Measurements from ENCODE around the gene FAM163A. TPM values are rescaled to one million over a fixed set of nuclear protein-coding genes. Genes with fewer than 3 reads are reported as not detected.

Gene FAM163A
- total RNA-seq, 3 donors from 2014 or later (not counting 1 experiment from before 2014, with no cell fraction given) = not detected

DNA sequence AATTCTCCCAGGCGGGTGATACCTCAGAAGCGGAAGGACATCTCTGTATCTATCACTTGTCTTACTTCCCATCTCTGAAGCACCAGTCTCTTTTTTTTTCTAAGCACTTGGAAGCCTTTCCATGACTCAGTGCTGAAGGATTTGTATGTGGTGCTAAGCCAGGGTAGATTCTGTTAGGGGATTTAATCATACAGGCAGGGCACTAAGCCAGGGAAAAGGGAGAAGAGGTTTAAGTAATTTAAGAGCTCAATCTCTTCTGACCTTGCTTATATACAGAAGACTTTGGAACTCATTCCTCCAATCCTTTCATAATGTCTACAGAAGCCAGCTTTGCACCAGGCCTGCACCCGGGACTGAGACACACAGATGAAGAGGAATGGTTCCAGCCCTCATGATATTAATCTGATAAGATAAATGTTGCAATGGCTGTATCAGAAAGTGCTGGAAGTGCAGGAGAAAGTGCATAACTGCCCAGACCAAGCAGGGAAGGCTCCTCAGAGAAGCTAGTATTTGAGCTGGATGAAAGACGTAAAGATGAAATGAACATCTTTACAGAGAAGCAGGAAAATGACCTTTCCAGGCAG lies 11.0 kb downstream of the FAM163A start:
- TF ChIP-seq, protein P1, sequence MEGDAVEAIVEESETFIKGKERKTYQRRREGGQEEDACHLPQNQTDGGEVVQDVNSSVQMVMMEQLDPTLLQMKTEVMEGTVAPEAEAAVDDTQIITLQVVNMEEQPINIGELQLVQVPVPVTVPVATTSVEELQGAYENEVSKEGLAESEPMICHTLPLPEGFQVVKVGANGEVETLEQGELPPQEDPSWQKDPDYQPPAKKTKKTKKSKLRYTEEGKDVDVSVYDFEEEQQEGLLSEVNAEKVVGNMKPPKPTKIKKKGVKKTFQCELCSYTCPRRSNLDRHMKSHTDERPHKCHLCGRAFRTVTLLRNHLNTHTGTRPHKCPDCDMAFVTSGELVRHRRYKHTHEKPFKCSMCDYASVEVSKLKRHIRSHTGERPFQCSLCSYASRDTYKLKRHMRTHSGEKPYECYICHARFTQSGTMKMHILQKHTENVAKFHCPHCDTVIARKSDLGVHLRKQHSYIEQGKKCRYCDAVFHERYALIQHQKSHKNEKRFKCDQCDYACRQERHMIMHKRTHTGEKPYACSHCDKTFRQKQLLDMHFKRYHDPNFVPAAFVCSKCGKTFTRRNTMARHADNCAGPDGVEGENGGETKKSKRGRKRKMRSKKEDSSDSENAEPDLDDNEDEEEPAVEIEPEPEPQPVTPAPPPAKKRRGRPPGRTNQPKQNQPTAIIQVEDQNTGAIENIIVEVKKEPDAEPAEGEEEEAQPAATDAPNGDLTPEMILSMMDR (IDR thresholded peaks at IDR 0.05) = no peak
- no peak for ATAC-seq

DNA sequence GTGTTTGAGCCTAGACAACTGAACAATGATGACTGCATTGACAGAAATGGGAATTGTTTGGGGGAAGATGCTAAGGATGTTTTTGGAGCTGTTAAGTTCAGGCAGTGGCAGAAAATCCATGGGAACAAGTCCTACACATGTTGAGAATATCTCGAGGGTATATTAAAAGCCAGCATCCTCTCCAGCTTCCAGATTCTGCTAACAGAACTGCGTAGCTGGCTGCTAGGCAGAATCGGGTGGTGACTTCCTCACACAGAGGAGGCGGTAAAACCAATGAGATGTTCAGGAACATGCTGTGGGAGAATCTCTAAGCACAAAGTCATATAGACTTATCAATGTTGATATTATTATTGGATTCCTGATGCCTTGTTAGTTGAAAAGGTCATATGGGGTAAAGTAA lies 14.8 kb downstream of the FAM163A start:
- no peak overlapping the region for H3K27ac ChIP-seq (ENCODE audit: low read length)
- H3K4me3 ChIP-seq (ENCODE audit: low read length) = no peak overlapping the region
- H3K36me3 ChIP-seq (ENCODE audit: control insufficient read depth, insufficient read depth, low read length) = no peaks in the 10 kb centered on the region
- no peaks in the 10 kb centered on the region for H3K9me3 Mint-ChIP-seq
- H3K27ac Mint-ChIP-seq = no peak overlapping the region
- no peaks in the 10 kb centered on the region for H3K4me1 ChIP-seq (ENCODE audit: control insufficient read depth, insufficient read depth, low read length)
- peaks cover 3 to 6% of the 10 kb centered on the region in 2 donors for H3K27me3 Mint-ChIP-seq (ENCODE audit: low read depth in 2 of 2)
- no peaks in the 10 kb centered on the region for H3K36me3 Mint-ChIP-seq
- H3K4me1 Mint-ChIP-seq = no peaks in the 10 kb centered on the region
- TF ChIP-seq, protein P1 (IDR thresholded peaks at IDR 0.05) = no peak
- 83% methylated on average over 4 of the region's 4 CpGs for WGBS (ENCODE audit: insufficient coverage)
- H3K4me3 Mint-ChIP-seq = no peak overlapping the region
- no peak for DNase-seq
- H3K27me3 ChIP-seq (ENCODE audit: control insufficient read depth, insufficient read depth, low read length) = no peaks in the 10 kb centered on the region
- H3K9me3 ChIP-seq (ENCODE audit: control insufficient read depth, insufficient read depth, low read length) = no peaks in the 10 kb centered on the region
- intact Hi-C loops (cut with micrococcal nuclease) = no loop called here
- no peak for ATAC-seq

More for the DNA sequence above, 11.0 kb downstream of the FAM163A start:
- Histone ChIP-seq H3K27ac (ENCODE audit: low read length) (no peak overlapping the region), H3K36me3 (ENCODE audit: control insufficient read depth, insufficient read depth, low read length) (no peaks in the 10 kb centered on the region), H3K4me3 (ENCODE audit: low read length) (no peak overlapping the region), H3K4me1 (ENCODE audit: control insufficient read depth, insufficient read depth, low read length) (no peaks in the 10 kb centered on the region), H3K27me3 (ENCODE audit: control insufficient read depth, insufficient read depth, low read length) (no peaks in the 10 kb centered on the region), H3K9me3 (ENCODE audit: control insufficient read depth, insufficient read depth, low read length) (no peaks in the 10 kb centered on the region)
- 78% methylated on average over 4 of the region's 4 CpGs for WGBS (ENCODE audit: insufficient coverage)
- intact Hi-C loops (cut with micrococcal nuclease) = no loop called here
- no peak for DNase-seq
- H3K4me3 Mint-ChIP-seq = no peak overlapping the region
- H3K36me3 Mint-ChIP-seq = no peaks in the 10 kb centered on the region
- no peaks in the 10 kb centered on the region for H3K4me1 Mint-ChIP-seq
- peaks cover 13 to 20% of the 10 kb centered on the region in 2 donors for H3K27me3 Mint-ChIP-seq (ENCODE audit: low read depth in 2 of 2)
- H3K9me3 Mint-ChIP-seq = peaks cover 2 to 4% of the 10 kb centered on the region in 2 donors
- H3K27ac Mint-ChIP-seq = no peak overlapping the region

DNA sequence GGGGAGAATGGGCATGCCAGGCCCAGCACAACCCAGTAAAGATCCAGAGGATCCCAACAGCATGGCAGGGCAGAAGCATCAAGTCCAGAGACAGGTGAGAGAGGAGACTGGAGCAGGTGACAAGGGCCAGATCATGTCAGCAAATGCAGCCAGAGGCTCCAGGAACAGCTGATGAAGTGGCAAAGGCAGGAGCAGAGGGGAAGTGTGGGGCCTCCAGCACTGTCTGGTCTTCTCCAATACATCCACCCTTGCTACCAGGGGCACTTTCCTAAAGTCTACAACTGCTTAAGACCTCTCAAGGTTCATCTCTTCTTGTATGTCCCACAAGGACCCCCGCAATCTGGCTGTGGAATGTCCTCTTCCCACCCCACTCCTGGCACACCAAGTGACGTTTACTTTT lies 17.4 kb downstream of the FAM163A start:
- Mint-ChIP-seq H3K4me3 (no peak overlapping the region), H3K9me3 (no peaks in the 10 kb centered on the region), H3K36me3 (no peaks in the 10 kb centered on the region), H3K4me1 (no peaks in the 10 kb centered on the region), H3K27me3 (ENCODE audit: low read depth in 2 of 2) (peaks cover 0 to 6% of the 10 kb centered on the region in 2 donors), H3K27ac (no peak overlapping the region)
- DNase-seq (no peak), ATAC-seq (no peak)
- Histone ChIP-seq H3K4me3 (ENCODE audit: low read length) (no peak overlapping the region), H3K4me1 (ENCODE audit: control insufficient read depth, insufficient read depth, low read length) (no peaks in the 10 kb centered on the region), H3K27ac (ENCODE audit: low read length) (no peak overlapping the region), H3K36me3 (ENCODE audit: control insufficient read depth, insufficient read depth, low read length) (no peaks in the 10 kb centered on the region), H3K27me3 (ENCODE audit: control insufficient read depth, insufficient read depth, low read length) (no peaks in the 10 kb centered on the region), H3K9me3 (ENCODE audit: control insufficient read depth, insufficient read depth, low read length) (no peaks in the 10 kb centered on the region)
- intact Hi-C loops (cut with micrococcal nuclease) = no loop called here
- TF ChIP-seq, protein P1 (IDR thresholded peaks at IDR 0.05) = no peak
- 93% methylated on average over 2 of the region's 2 CpGs for WGBS (ENCODE audit: insufficient coverage)

DNA sequence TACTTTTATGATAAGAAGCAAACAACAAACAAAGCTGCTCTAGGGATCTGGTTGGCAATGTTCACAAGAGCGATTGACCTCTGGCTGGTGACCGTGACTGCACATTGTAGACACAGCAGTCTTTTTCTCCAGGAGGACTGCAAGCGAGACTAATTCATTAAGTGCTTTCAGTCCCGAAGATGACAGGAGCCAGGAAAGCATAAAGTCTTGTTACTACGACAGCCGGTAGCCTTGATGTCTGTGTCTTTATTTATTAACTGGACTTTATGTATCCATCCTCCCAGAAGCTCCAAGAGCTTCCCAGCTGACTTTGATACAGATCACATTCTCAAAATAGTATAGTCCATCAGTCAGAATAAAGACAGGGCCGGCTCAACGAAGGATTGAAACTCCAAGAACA lies 18.2 kb downstream of the FAM163A start:
- H3K4me1 ChIP-seq (ENCODE audit: control insufficient read depth, insufficient read depth, low read length) = no peaks in the 10 kb centered on the region
- Mint-ChIP-seq H3K27ac (no peak overlapping the region), H3K27me3 (ENCODE audit: low read depth in 2 of 2) (peaks cover 0 to 6% of the 10 kb centered on the region in 2 donors), H3K36me3 (no peaks in the 10 kb centered on the region), H3K9me3 (no peaks in the 10 kb centered on the region), H3K4me1 (no peaks in the 10 kb centered on the region), H3K4me3 (no peak overlapping the region)
- H3K27me3 ChIP-seq (ENCODE audit: control insufficient read depth, insufficient read depth, low read length) = no peaks in the 10 kb centered on the region
- WGBS (ENCODE audit: insufficient coverage) = 86% methylated on average over 8 of the region's 8 CpGs
- H3K9me3 ChIP-seq (ENCODE audit: control insufficient read depth, insufficient read depth, low read length) = no peaks in the 10 kb centered on the region
- intact Hi-C loops (cut with micrococcal nuclease) = no loop called here
- H3K27ac ChIP-seq (ENCODE audit: low read length) = no peak overlapping the region
- DNase-seq (no peak), ATAC-seq (no peak)
- TF ChIP-seq, protein P1 (IDR thresholded peaks at IDR 0.05) = no peak
- H3K36me3 ChIP-seq (ENCODE audit: control insufficient read depth, insufficient read depth, low read length) = no peaks in the 10 kb centered on the region
- H3K4me3 ChIP-seq (ENCODE audit: low read length) = no peak overlapping the region
